H1 (cell line): ENCODE results near the gene SPACDR. TPM values are rescaled to one million over a fixed set of nuclear protein-coding genes. Genes with fewer than 3 reads are reported as not detected.

Experiments
- CTCF ChIA-PET: fragments of 300-600 bp; sonication (Branson Sonifier 250); formaldehyde crosslinking; loops from one replicate; lab custom pipeline; 2021; ENCODE audit not compliant: partially characterized antibody; lab: Charles Lee
- POLR2A ChIA-PET: fragments of 300-600 bp; sonication (Branson Sonifier 250); formaldehyde crosslinking; loops from one replicate; lab custom pipeline; 2021; ENCODE audit warnings: inconsistent platforms; ENCODE audit not compliant: partially characterized antibody; lab: Charles Lee
- DNase-seq, 2 experiments: peaks; one replicate each; pipeline versions ENCODE4 v3.0.0 to v3.0.0-alpha.2; 2010 to 2022; ENCODE audit warnings: low spot score in 2 of 2, low read depth in 1 of 2, mixed read lengths in 1 of 2
- FAIRE-seq: peaks from 2 replicates; lab custom pipeline; 2011; peaks lifted over from hg19 to GRCh38; lab: Jason Lieb, UNC
- H2AFZ ChIP-seq: 2 replicates; pipeline ENCODE4 v1.8.1; 2012; ENCODE audit warnings: low read length, inconsistent platforms
- H2AK5ac ChIP-seq: 2 replicates; pipeline ENCODE4 v1.6.1; 2013; ENCODE audit warnings: low read depth, low read length
- H2BK120ac ChIP-seq: replicated peaks from 2 replicates; pipeline ENCODE3; 2013; ENCODE audit warnings: low read depth, low read length, inconsistent platforms
- H2BK12ac ChIP-seq: 2 replicates; pipeline ENCODE4 v1.6.1; 2013; ENCODE audit warnings: low read depth, low read length
- H2BK15ac ChIP-seq: 2 replicates; pipeline ENCODE4 v1.6.1; 2013; ENCODE audit warnings: low read length
- H2BK20ac ChIP-seq: 2 replicates; pipeline ENCODE4 v1.6.1; 2013; ENCODE audit warnings: low read length
- H2BK5ac ChIP-seq: 2 replicates; pipeline ENCODE4 v1.6.1; 2013; ENCODE audit warnings: low read depth, low read length
- H3K14ac ChIP-seq: 2 replicates; pipeline ENCODE4 v1.6.1; 2013; ENCODE audit warnings: inconsistent platforms; ENCODE audit not compliant: insufficient read length
- H3K18ac ChIP-seq: 2 replicates; pipeline ENCODE4 v1.6.1; 2013; ENCODE audit warnings: low read length; ENCODE audit errors: extremely low read depth
- H3K23ac ChIP-seq: 2 replicates; pipeline ENCODE4 v1.6.1; 2013; ENCODE audit warnings: inconsistent platforms; ENCODE audit not compliant: insufficient read length
- H3K23me2 ChIP-seq: 2 replicates; pipeline ENCODE4 v1.6.1; 2013; ENCODE audit warnings: low read depth, low read length
- H3K27ac ChIP-seq: 2 replicates; pipeline ENCODE4 v1.6.1; 2011; ENCODE audit warnings: low read depth, low read length, inconsistent platforms
- H3K27me3 ChIP-seq, 4 experiments: replicated peaks in 1 of 4; 1 replicate in 1 of 4; 2 replicates in 3 of 4; pipeline versions ENCODE4 v1.6.1 to v1.8.1; 2011 to 2013; ENCODE audit warnings: low read length in 3 of 4, mild to moderate bottlenecking in 3 of 4, inconsistent platforms in 2 of 4, mixed read lengths in 2 of 4, moderate library complexity in 1 of 4; ENCODE audit not compliant: control insufficient read depth in 3 of 4, insufficient read depth in 3 of 4; ENCODE audit errors: extremely low read depth in 1 of 4
- H3K36me3 ChIP-seq, 4 experiments: 2 replicates each; pipeline versions ENCODE4 v1.6.1 to v1.8.1; 2011 to 2013; ENCODE audit warnings: mild to moderate bottlenecking in 4 of 4, low read length in 3 of 4, moderate library complexity in 2 of 4, control low read depth in 1 of 4, inconsistent platforms in 1 of 4; ENCODE audit not compliant: insufficient read depth in 4 of 4, control insufficient read depth in 2 of 4
- H3K4ac ChIP-seq: replicated peaks from 2 replicates; pipeline ENCODE3; 2013; ENCODE audit warnings: low read length, low read depth, mixed read lengths, inconsistent platforms; ENCODE audit not compliant: insufficient read length
- H3K4me1 ChIP-seq, 4 experiments: replicated peaks in 1 of 4; 1 replicate in 1 of 4; 2 replicates in 3 of 4; pipeline versions ENCODE4 v1.6.1 to v1.8.1; 2011 to 2013; ENCODE audit warnings: low read length in 3 of 4, inconsistent platforms in 2 of 4, mixed read lengths in 1 of 4; ENCODE audit not compliant: insufficient read depth in 4 of 4, control insufficient read depth in 3 of 4
- H3K4me2 ChIP-seq, 2 experiments: 2 replicates each; pipeline versions ENCODE4 v1.6.1 to v1.8.1; 2011 to 2013; ENCODE audit warnings: low read depth in 2 of 2, low read length in 2 of 2, control low read depth in 1 of 2, inconsistent platforms in 1 of 2, mild to moderate bottlenecking in 1 of 2; ENCODE audit not compliant: insufficient read depth in 1 of 2
- H3K4me3 ChIP-seq, 4 experiments: fragments of 200-600, 300-600 bp in 1 of 4; sonication (generic), shearing (Covaris generic), sonication (Bioruptor Twin) in 1 of 4; 2 replicates each; pipeline versions ENCODE4 v1.5.1 to v1.8.1; 2011 to 2016; ENCODE audit warnings: low read length in 4 of 4, low read depth in 3 of 4, control low read depth in 2 of 4, inconsistent platforms in 2 of 4, mild to moderate bottlenecking in 2 of 4, mixed read lengths in 1 of 4, moderate library complexity in 1 of 4; ENCODE audit not compliant: insufficient read depth in 2 of 4; ENCODE audit errors: extremely low read depth in 1 of 4
- H3K56ac ChIP-seq: replicated peaks from 2 replicates; pipeline ENCODE3; 2013; ENCODE audit warnings: low read depth, mild to moderate bottlenecking, mixed read lengths, low read length, inconsistent platforms; ENCODE audit not compliant: insufficient read length
- H3K79me1 ChIP-seq: 2 replicates; pipeline ENCODE4 v1.6.1; 2013; ENCODE audit warnings: low read depth, low read length, control low read depth
- H3K79me2 ChIP-seq, 2 experiments: 2 replicates each; pipeline versions ENCODE4 v1.6.1 to v1.8.1; 2012 to 2013; ENCODE audit warnings: low read length in 2 of 2, mild to moderate bottlenecking in 2 of 2, inconsistent platforms in 1 of 2; ENCODE audit not compliant: insufficient read depth in 2 of 2, control insufficient read depth in 1 of 2
- H3K9ac ChIP-seq, 4 experiments: replicated peaks in 1 of 4; 1 replicate in 1 of 4; 2 replicates in 3 of 4; pipeline versions ENCODE4 v1.6.1 to v1.8.1; 2011 to 2013; ENCODE audit warnings: low read depth in 3 of 4, low read length in 3 of 4, control low read depth in 2 of 4, mild to moderate bottlenecking in 2 of 4, moderate library complexity in 2 of 4, inconsistent platforms in 1 of 4; ENCODE audit errors: extremely low read depth in 1 of 4
- H3K9me3 ChIP-seq, 2 experiments: 2 replicates each; pipeline versions ENCODE4 v1.6.1 to v1.8.1; 2012 to 2013; ENCODE audit warnings: mild to moderate bottlenecking in 2 of 2, moderate library complexity in 2 of 2, control low read depth in 1 of 2, inconsistent platforms in 1 of 2, low read depth in 1 of 2, low read length in 1 of 2, mixed read lengths in 1 of 2; ENCODE audit not compliant: insufficient read depth in 2 of 2
- H4K20me1 ChIP-seq, 2 experiments: replicated peaks in 1 of 2; 2 replicates each; pipeline versions ENCODE3 to v1.8.1; 2011 to 2013; ENCODE audit warnings: inconsistent platforms in 2 of 2, low read length in 2 of 2, mild to moderate bottlenecking in 1 of 2; ENCODE audit not compliant: insufficient read depth in 2 of 2, control insufficient read depth in 1 of 2
- H4K5ac ChIP-seq: 2 replicates; pipeline ENCODE4 v1.6.1; 2013; ENCODE audit warnings: low read length, low read depth, mixed read lengths, inconsistent platforms; ENCODE audit not compliant: insufficient read length
- H4K8ac ChIP-seq: 2 replicates; pipeline ENCODE4 v1.8.0; 2013; ENCODE audit warnings: mild to moderate bottlenecking, moderate library complexity, low read length, inconsistent platforms; ENCODE audit not compliant: insufficient read depth; ENCODE audit errors: extremely low read depth
- H4K91ac ChIP-seq: replicated peaks from 2 replicates; pipeline ENCODE3; 2013; ENCODE audit warnings: low read length, mixed read lengths, inconsistent platforms; ENCODE audit not compliant: insufficient read length
- ATF3 ChIP-seq: IDR thresholded peaks from 2 replicates; pipeline ENCODE4 v1.6.1; 2011; ENCODE audit warnings: low read depth, mild to moderate bottlenecking, low read length; ENCODE audit not compliant: insufficient read depth
- BCL11A ChIP-seq, 2 experiments: IDR thresholded peaks; one replicate each; pipeline ENCODE4 v1.6.1; 2011; ENCODE audit warnings: low read depth in 2 of 2, low read length in 2 of 2, mild to moderate bottlenecking in 2 of 2
- CBX5 ChIP-seq: fragments of 300-800, 300-1000 bp; sonication (generic); IDR thresholded peaks from 2 replicates; pipeline ENCODE4 v1.7.1; 2016; ENCODE audit warnings: antibody characterized with exemption, low read length, low read depth
- HDAC2 ChIP-seq, 2 experiments: fragments of 300-600 bp in 1 of 2; sonication (generic) in 1 of 2; IDR thresholded peaks; 2 replicates each; pipeline ENCODE4 v1.6.1; 2011 to 2012; ENCODE audit warnings: low read depth in 2 of 2, low read length in 2 of 2, mild to moderate bottlenecking in 2 of 2, moderate library complexity in 2 of 2, borderline replicate concordance in 1 of 2, inconsistent platforms in 1 of 2
- HDAC6 ChIP-seq: IDR thresholded peaks from one replicate; pipeline ENCODE4 v1.7.1; 2012; ENCODE audit warnings: low read depth, mild to moderate bottlenecking, inconsistent platforms, low read length, moderate library complexity
- KDM4A ChIP-seq: IDR thresholded peaks from one replicate; pipeline ENCODE4 v1.7.1; 2012; ENCODE audit warnings: low read depth, mild to moderate bottlenecking, moderate library complexity, low read length, inconsistent platforms; ENCODE audit not compliant: severe bottlenecking
- MAX ChIP-seq: IDR thresholded peaks from 2 replicates; pipeline ENCODE4 v1.6.1; 2012; ENCODE audit warnings: inconsistent platforms
- POLR2A ChIP-seq, 2 experiments: IDR thresholded peaks; 1 replicate in 1 of 2; 2 replicates in 1 of 2; pipeline ENCODE4 v1.6.1; 2011; ENCODE audit warnings: low read depth in 2 of 2, low read length in 2 of 2, mild to moderate bottlenecking in 2 of 2; ENCODE audit errors: control extremely low read depth in 1 of 2
- POLR2AphosphoS5 ChIP-seq: IDR thresholded peaks from 2 replicates; pipeline ENCODE4 v1.6.1; 2011; ENCODE audit warnings: low read depth, low read length
- POU5F1 ChIP-seq: IDR thresholded peaks from 2 replicates; pipeline ENCODE4 v1.6.1; 2011; ENCODE audit warnings: low read depth, mild to moderate bottlenecking, low read length, moderate library complexity
- SP2 ChIP-seq: IDR thresholded peaks from 2 replicates; pipeline ENCODE4 v1.6.1; 2012; ENCODE audit warnings: mild to moderate bottlenecking, low read length, inconsistent platforms
- USF2 ChIP-seq: IDR thresholded peaks from 2 replicates; pipeline ENCODE4 v1.6.1; 2011; ENCODE audit warnings: low read length, improper control_type of control experiment
- YY1 ChIP-seq: IDR thresholded peaks from 2 replicates; pipeline ENCODE4 v1.6.1; 2011; ENCODE audit warnings: low read depth, mild to moderate bottlenecking, low read length
- WGBS, 2 experiments: shearing (Covaris generic) in 1 of 2; methylation state at CpG; one replicate each; pipeline versions ENCODE4 v1.1.6 to v1.1.7; 2013 to 2015; ENCODE audit warnings: low lambda C conversion rate in 2 of 2, mixed read lengths in 2 of 2, inconsistent platforms in 1 of 2, low coverage in 1 of 2, missing lambda C conversion rate in 1 of 2; ENCODE audit not compliant: insufficient replicate concordance in 2 of 2, insufficient coverage in 1 of 2, insufficient read length in 1 of 2; ENCODE audit errors: extremely low coverage in 1 of 2, missing lambda C conversion rate in 1 of 2; 5-methylcytosine and 5-hydroxymethylcytosine counted together
- polyA plus RNA-seq, 7 experiments: library from polyadenylated mRNA; depleted of rRNA in 3 of 7; stranded (reverse) in 5 of 7; unstranded in 2 of 7; fragments of >200 nt in 5 of 7; fragments of 200-250 nt in 2 of 7; gene quantifications; 1 replicate in 5 of 7; 2 replicates in 1 of 7; 4 replicates in 1 of 7; pipeline versions ENCODE4 v1.2.1 to v1.2.3, GENCODE V29; 2011 to 2013; ENCODE audit warnings: missing spikeins in 2 of 7, mixed read lengths in 2 of 7
- total RNA-seq: library from RNA; stranded (reverse); fragmentation: NEBNext Ultra II Directional; extraction: Animal tissue kit (Norgen Biotek cat#: 25700); gene quantifications from 2 replicates; pipeline ENCODE4 v1.2.1, GENCODE V29; 2021

SPACDR gene
- total and polyA plus RNA-seq, 2 of the 8 experiments (the other 6 are each of a cell fraction or from before 2014, with no cell fraction given), result 0.26 TPM; not detected in 1

- H2BK12ac ChIP-seq, result no peak overlapping the region
- no peak overlapping the region for H3K4me3 ChIP-seq
- no peaks in the 10 kb centered on the region for H3K27me3 ChIP-seq
- no peak overlapping the region for H3K23ac ChIP-seq
- no peaks in the 10 kb centered on the region for H3K9me3 ChIP-seq
- H3K14ac ChIP-seq, result no peak overlapping the region
- no peak overlapping the region for H2BK5ac ChIP-seq
- ChIA-PET CTCF (interaction anchor here (0.6 to 5.0 kb wide), 9 partner anchors 8 to 265 kb away, joined by 3 to 53 read pairs (median 4); partner anchors contain the start of gene MEPCE), POLR2A (interaction anchor here (0.6 to 6.2 kb wide), 4 partner anchors 10 to 23 kb away, joined by 3 to 62 read pairs (median 22); partner anchors contain the start of genes MEPCE, PPP1R35 and ZCWPW1)
- no peak overlapping the region for H4K91ac ChIP-seq
- no peak overlapping the region for H4K8ac ChIP-seq
- H2AK5ac ChIP-seq, result no peak overlapping the region
- H2BK20ac ChIP-seq, result no peak overlapping the region
- peaks cover 0 to 5% (median 2%) of the 10 kb centered on the region in 4 experiments; a peak in 3 of 7 replicates for H3K4me1 ChIP-seq
- no peak overlapping the region for H3K27ac ChIP-seq
- no peak overlapping the region for H3K4me2 ChIP-seq
- DNase-seq (no peak), FAIRE-seq (no peak)
- no peaks in the 10 kb centered on the region for H4K20me1 ChIP-seq
- H3K79me1 ChIP-seq, result no peaks in the 10 kb centered on the region
- no peak overlapping the region for H2BK15ac ChIP-seq
- no peaks in the 10 kb centered on the region for H3K79me2 ChIP-seq
- H2AFZ ChIP-seq, result no peak overlapping the region
- no peak overlapping the region for H3K9ac ChIP-seq
- H2BK120ac ChIP-seq, result no peak overlapping the region
- H3K18ac ChIP-seq, result no peak overlapping the region
- no peak overlapping the region for H3K56ac ChIP-seq
- no peaks in the 10 kb centered on the region for H3K23me2 ChIP-seq
- WGBS, 2 experiments, result 59% methylated on average over 2 of the region's 2 CpGs; no CpG with 5 or more reads in 1 of the 2 experiments
- H4K5ac ChIP-seq, result no peak overlapping the region
- H3K36me3 ChIP-seq, result no peaks in the 10 kb centered on the region
- no peak overlapping the region for H3K4ac ChIP-seq
- TF ChIP-seq HDAC6 (no peak), POU5F1 (no peak), MAX (no peak), YY1 (no peak), HDAC2 (IDR thresholded peaks at IDR 0.05; ENCODE audit: borderline replicate concordance in 1 of 2, low read depth in 2 of 2, low read length in 2 of 2) (no peak), KDM4A (no peak), USF2 (no peak), POLR2AphosphoS5 (no peak), CBX5 (no peak), BCL11A (IDR thresholded peaks at IDR 0.05; ENCODE audit: low read depth in 2 of 2, low read length in 2 of 2) (no peak), SP2 (no peak), ATF3 (no peak), POLR2A (IDR thresholded peaks at IDR 0.05; ENCODE audit: control extremely low read depth in 1 of 2, low read depth in 2 of 2, low read length in 2 of 2) (no peak)
These were observed 18.0 kb downstream of the SPACDR start for GRCh38 chr7:100446040-100446439.
